LNCaP clone FGC (cell line): ENCODE results near the gene CDCA3.

Source experiments
- DNase-seq: peaks from one replicate; pipeline ENCODE4 v3.0.0-alpha.2; 2011; ENCODE audit warnings: low read depth
- H3K4me3 ChIP-seq: 2 replicates; pipeline ENCODE4 v1.5.1; 2011; ENCODE audit warnings: mild to moderate bottlenecking, low read depth, low read length, control low read depth
- CTCF ChIP-seq: IDR thresholded peaks from 2 replicates; pipeline ENCODE4 v1.5.1; 2012; ENCODE audit warnings: mild to moderate bottlenecking; ENCODE audit not compliant: control insufficient read depth, insufficient read depth; ENCODE audit errors: extremely low read depth

The CDCA3 gene

GRCh38 chr12:6840761-6841515 lies 10.1 kb downstream of the CDCA3 start, which contains the start of gene GNB3:
GNB3 (plus strand) TSS chr12:6840925; CDS start chr12:6841288, 363 bp downstream.
- H3K4me3 ChIP-seq: no peak within 1 kb of the TSS
- no peak for DNase-seq
- TF ChIP-seq CTCF: no peak

- DNase-seq: no peak
- no peak overlapping the region for H3K4me3 ChIP-seq
- TF ChIP-seq CTCF: no peak
Observed at GRCh38 chr12:6840330-6840729, 10.8 kb downstream of the CDCA3 start.

- no peak for TF ChIP-seq CTCF
- H3K4me3 ChIP-seq: no peak overlapping the region
- DNase-seq: no peak
Observed at GRCh38 chr12:6839482-6840201, 11.4 kb downstream of the CDCA3 start.

- no peak overlapping the region for H3K4me3 ChIP-seq
- TF ChIP-seq CTCF: no peak
- no peak for DNase-seq
Observed at GRCh38 chr12:6838854-6839253, 12.2 kb downstream of the CDCA3 start.

GRCh38 chr12:6837370-6838060 lies 13.6 kb downstream of the CDCA3 start:
- TF ChIP-seq CTCF: no peak
- no peak for DNase-seq
- H3K4me3 ChIP-seq: no peak overlapping the region

GRCh38 chr12:6836851-6837250 lies 14.2 kb downstream of the CDCA3 start:
- TF ChIP-seq CTCF: no peak
- no peak overlapping the region for H3K4me3 ChIP-seq
- no peak for DNase-seq
